Activated T-helper 2 cell treated with anti-CD3 and anti-CD28 coated beads, Interferon-gamma antibody, Interleukin-2, Interleukin-4, amounts not matched to agents 10 μg/mL and 5 μg/mL and 100 μg/mL, durations not matched to agents 14 hours and 24 hours and 36 hours (primary cell): ENCODE data around the gene GLE1. TPM values are rescaled to one million over a fixed set of nuclear protein-coding genes. Genes with fewer than 3 reads are reported as not detected.

Experiments
- DNase-seq: peaks from one replicate; pipeline ENCODE4 v3.0.0; 2021; ENCODE audit warnings: low spot score
- H3K27ac Mint-ChIP-seq: one replicate; pipeline ENCODE4 v1.8.0; 2021; ENCODE audit warnings: mixed read lengths
- H3K27me3 Mint-ChIP-seq: one replicate; pipeline ENCODE4 v1.8.0; 2021; ENCODE audit warnings: low read depth, mixed read lengths
- H3K36me3 Mint-ChIP-seq: one replicate; pipeline ENCODE4 v1.8.0; 2021; ENCODE audit warnings: low read depth, mixed read lengths
- H3K4me1 Mint-ChIP-seq: one replicate; pipeline ENCODE4 v1.8.0; 2021; ENCODE audit warnings: low read depth, mixed read lengths
- H3K4me3 Mint-ChIP-seq: one replicate; pipeline ENCODE4 v1.8.0; 2021; ENCODE audit warnings: low read depth, mild to moderate bottlenecking, moderate library complexity, mixed read lengths
- H3K9me3 Mint-ChIP-seq: one replicate; pipeline ENCODE4 v1.8.0; 2021; ENCODE audit warnings: mixed read lengths
- intact Hi-C: fragments of 100-400 bp; cut with micrococcal nuclease; formaldehyde crosslinking; loops from one replicate; pipeline ENCODE4 v1.15.1; 2023
- total RNA-seq: library from RNA; stranded (reverse); gene quantifications from 2 replicates; pipeline ENCODE4 v1.2.3, GENCODE V29; 2022

Gene GLE1
- total RNA-seq, 1 donor from 2014 or later: 56.0 TPM

- intact Hi-C loops: loop anchor here (5.0 to 10.0 kb wide), 4 partner anchors 93 to 385 kb away; partner anchors contain the start of genes BBLN, ODF2, SET and ZDHHC12
- no peaks in the 10 kb centered on the region for H3K27me3 Mint-ChIP-seq
- no peaks in the 10 kb centered on the region for H3K36me3 Mint-ChIP-seq
- DNase-seq: no peak
- peak overlapping the region; percentile 90 for H3K27ac Mint-ChIP-seq
- H3K9me3 Mint-ChIP-seq: no peaks in the 10 kb centered on the region
- peaks cover 33% of the 10 kb centered on the region for H3K4me1 Mint-ChIP-seq
- peak overlapping the region; percentile 54 for H3K4me3 Mint-ChIP-seq
Observed at GRCh38 chr9:128550226-128550625, 45.7 kb downstream of the GLE1 start.

GRCh38 chr9:128550770-128551656, 46.5 kb downstream of the GLE1 start:
- H3K27me3 Mint-ChIP-seq: no peaks in the 10 kb centered on the region
- H3K36me3 Mint-ChIP-seq: no peaks in the 10 kb centered on the region
- DNase-seq: peak; percentile 11
- intact Hi-C loops: loop anchor here (5.0 to 10.0 kb wide), 4 partner anchors 94 to 386 kb away; partner anchors contain the start of genes BBLN, ODF2, SET and ZDHHC12
- peaks cover 29% of the 10 kb centered on the region for H3K4me1 Mint-ChIP-seq
- no peaks in the 10 kb centered on the region for H3K9me3 Mint-ChIP-seq
- H3K27ac Mint-ChIP-seq: peak overlapping the region; percentile 91
- H3K4me3 Mint-ChIP-seq: peak overlapping the region; percentile 86

GRCh38 chr9:128551657-128552152, 47.2 kb downstream of the GLE1 start:
- Mint-ChIP-seq H3K27ac (peak overlapping the region; percentile 91), H3K27me3 (no peaks in the 10 kb centered on the region), H3K9me3 (no peaks in the 10 kb centered on the region), H3K4me1 (peaks cover 31% of the 10 kb centered on the region), H3K4me3 (peak overlapping the region; percentile 86), H3K36me3 (peaks cover 3% of the 10 kb centered on the region)
- DNase-seq: no peak
- intact Hi-C loops: loop anchor here (1.0 to 10.0 kb wide), 5 partner anchors 47 to 387 kb away; partner anchors contain the start of genes BBLN, GLE1, ODF2 and SET

- peak; percentile 94 for DNase-seq
- intact Hi-C loops: loop anchor here (1.0 to 10.0 kb wide), 5 partner anchors 48 to 387 kb away; partner anchors contain the start of genes BBLN, GLE1, ODF2 and SET
- Mint-ChIP-seq H3K9me3 (no peaks in the 10 kb centered on the region), H3K27ac (peak within 1 kb of the TSS; percentile 91), H3K36me3 (peaks cover 8% of the 10 kb centered on the region), H3K27me3 (no peaks in the 10 kb centered on the region), H3K4me3 (peak within 1 kb of the TSS; percentile 86), H3K4me1 (peaks cover 36% of the 10 kb centered on the region)
Observed at GRCh38 chr9:128552153-128552743, 47.7 kb downstream of the GLE1 start, which contains the start of gene SPTAN1. SPTAN1 (plus strand) TSS chr9:128552587; CDS start chr9:128566741, 14,154 bp downstream.

- intact Hi-C loops: loop anchor here (1.0 to 10.0 kb wide), 5 partner anchors 49 to 388 kb away; partner anchors contain the start of genes BBLN, GLE1, ODF2 and SET
- DNase-seq: peak; percentile 60
Observed at GRCh38 chr9:128552744-128553440, 48.4 kb downstream of the GLE1 start.

GRCh38 chr9:128553728-128554127, 49.2 kb downstream of the GLE1 start:
- DNase-seq: no peak
- H3K4me1 Mint-ChIP-seq: peaks cover 47% of the 10 kb centered on the region
- H3K9me3 Mint-ChIP-seq: no peaks in the 10 kb centered on the region
- H3K27ac Mint-ChIP-seq: no peak overlapping the region
- intact Hi-C loops: loop anchor here (5.0 to 10.0 kb wide), 4 partner anchors 96 to 389 kb away; partner anchors contain the start of genes BBLN, ODF2, SET and ZDHHC12
- no peaks in the 10 kb centered on the region for H3K27me3 Mint-ChIP-seq
- no peak overlapping the region for H3K4me3 Mint-ChIP-seq
- peaks cover 15% of the 10 kb centered on the region for H3K36me3 Mint-ChIP-seq

More at GRCh38 chr9:128552744-128553440, 48.4 kb downstream of the GLE1 start:
- H3K36me3 Mint-ChIP-seq: peaks cover 12% of the 10 kb centered on the region
- H3K4me3 Mint-ChIP-seq: no peak overlapping the region
- no peaks in the 10 kb centered on the region for H3K9me3 Mint-ChIP-seq
- peaks cover 39% of the 10 kb centered on the region for H3K4me1 Mint-ChIP-seq
- H3K27ac Mint-ChIP-seq: no peak overlapping the region
- no peaks in the 10 kb centered on the region for H3K27me3 Mint-ChIP-seq

GRCh38 chr9:128554155-128554862, 49.8 kb downstream of the GLE1 start:
- intact Hi-C loops: loop anchor here (5.0 to 10.0 kb wide), 4 partner anchors 97 to 390 kb away; partner anchors contain the start of genes BBLN, ODF2, SET and ZDHHC12
- H3K27ac Mint-ChIP-seq: no peak overlapping the region
- no peaks in the 10 kb centered on the region for H3K27me3 Mint-ChIP-seq
- H3K9me3 Mint-ChIP-seq: no peaks in the 10 kb centered on the region
- DNase-seq: peak; percentile 11
- peaks cover 51% of the 10 kb centered on the region for H3K4me1 Mint-ChIP-seq
- H3K36me3 Mint-ChIP-seq: peaks cover 19% of the 10 kb centered on the region
- no peak overlapping the region for H3K4me3 Mint-ChIP-seq

GRCh38 chr9:128555180-128555721, 50.7 kb downstream of the GLE1 start:
- no peaks in the 10 kb centered on the region for H3K9me3 Mint-ChIP-seq
- no peak for DNase-seq
- H3K27ac Mint-ChIP-seq: no peak overlapping the region
- no peak overlapping the region for H3K4me3 Mint-ChIP-seq
- H3K27me3 Mint-ChIP-seq: no peaks in the 10 kb centered on the region
- peaks cover 19% of the 10 kb centered on the region for H3K36me3 Mint-ChIP-seq
- H3K4me1 Mint-ChIP-seq: peaks cover 42% of the 10 kb centered on the region
- intact Hi-C loops: loop anchor here (10.0 kb wide), 2 partner anchors 170 to 390 kb away; partner anchors contain the start of genes BBLN and ZDHHC12

- Mint-ChIP-seq H3K9me3 (no peaks in the 10 kb centered on the region), H3K27ac (no peak overlapping the region), H3K27me3 (no peaks in the 10 kb centered on the region), H3K4me1 (peaks cover 33% of the 10 kb centered on the region), H3K4me3 (no peak overlapping the region), H3K36me3 (peaks cover 19% of the 10 kb centered on the region)
- intact Hi-C loops: loop anchor here (10.0 kb wide), 2 partner anchors 169 to 391 kb away; partner anchors contain the start of genes BBLN and ZDHHC12
- no peak for DNase-seq
Observed at GRCh38 chr9:128556276-128556675, 51.8 kb downstream of the GLE1 start.

- H3K27me3 Mint-ChIP-seq: no peaks in the 10 kb centered on the region
- H3K36me3 Mint-ChIP-seq: peaks cover 24% of the 10 kb centered on the region
- DNase-seq: no peak
- peaks cover 27% of the 10 kb centered on the region for H3K4me1 Mint-ChIP-seq
- no peaks in the 10 kb centered on the region for H3K9me3 Mint-ChIP-seq
- H3K27ac Mint-ChIP-seq: no peak overlapping the region
- intact Hi-C loops: loop anchor here (10.0 kb wide), 2 partner anchors 168 to 392 kb away; partner anchors contain the start of genes BBLN and ZDHHC12
- H3K4me3 Mint-ChIP-seq: no peak overlapping the region
Observed at GRCh38 chr9:128556926-128557634, 52.6 kb downstream of the GLE1 start.
